Bone marrow (tissue), 2 donors: ENCODE results near the gene ATP5ME.
A peak's percentile ranks its signal among the peaks of the same experiment; 100 is the strongest.
"Not testable (repeated sequence)": the region's sequence is repeated elsewhere in the genome, so short reads cannot be mapped to it uniquely, and the experiment has no call there.

Experiments
- DNase-seq, 2 donors: peaks; one replicate each; lab custom pipeline; 2025; lab: John Stamatoyannopoulos, UW

ATP5ME gene

GRCh38 chr4:674172-675035, at the start of gene ATP5ME, which contains the start of gene MYL5:
TSS of gene ATP5ME (minus strand) at chr4:674276. CDS start at chr4:674247, 29 bp downstream.
TSS of gene MYL5 (plus strand) at chr4:674542. CDS start at chr4:678027, 3,485 bp downstream.
- DNase-seq, result peak; percentile 81 to 90

DNA sequence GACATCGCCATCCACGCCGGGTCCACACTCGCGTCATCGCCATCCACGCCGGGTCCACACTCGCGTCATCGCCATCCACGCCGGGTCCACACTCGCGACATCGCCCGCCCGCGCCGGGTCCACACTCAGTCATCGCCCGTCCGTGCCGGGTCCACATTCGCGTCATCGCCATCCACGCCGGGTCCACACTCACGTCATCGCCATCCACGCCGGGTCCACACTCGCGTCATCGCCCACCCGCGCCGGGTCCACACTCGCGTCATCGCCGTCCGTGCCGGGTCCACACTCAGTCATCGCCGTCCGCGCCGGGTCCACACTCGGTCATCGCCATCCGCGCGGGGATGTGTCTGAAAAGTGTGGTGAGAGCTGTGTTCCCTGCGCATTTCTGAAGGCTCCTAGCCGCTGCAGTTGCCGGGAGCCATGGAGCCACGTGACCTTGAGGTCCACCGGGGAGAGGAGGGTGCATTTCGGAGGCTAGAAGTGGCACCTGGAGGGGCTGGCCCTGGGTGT, 48.8 kb upstream of the ATP5ME start:
- DNase-seq, result no peak

GRCh38 chr4:722169-722725, 48.2 kb upstream of the ATP5ME start:
- DNase-seq, result peak in 1 of 2 donors; percentile 13

DNA sequence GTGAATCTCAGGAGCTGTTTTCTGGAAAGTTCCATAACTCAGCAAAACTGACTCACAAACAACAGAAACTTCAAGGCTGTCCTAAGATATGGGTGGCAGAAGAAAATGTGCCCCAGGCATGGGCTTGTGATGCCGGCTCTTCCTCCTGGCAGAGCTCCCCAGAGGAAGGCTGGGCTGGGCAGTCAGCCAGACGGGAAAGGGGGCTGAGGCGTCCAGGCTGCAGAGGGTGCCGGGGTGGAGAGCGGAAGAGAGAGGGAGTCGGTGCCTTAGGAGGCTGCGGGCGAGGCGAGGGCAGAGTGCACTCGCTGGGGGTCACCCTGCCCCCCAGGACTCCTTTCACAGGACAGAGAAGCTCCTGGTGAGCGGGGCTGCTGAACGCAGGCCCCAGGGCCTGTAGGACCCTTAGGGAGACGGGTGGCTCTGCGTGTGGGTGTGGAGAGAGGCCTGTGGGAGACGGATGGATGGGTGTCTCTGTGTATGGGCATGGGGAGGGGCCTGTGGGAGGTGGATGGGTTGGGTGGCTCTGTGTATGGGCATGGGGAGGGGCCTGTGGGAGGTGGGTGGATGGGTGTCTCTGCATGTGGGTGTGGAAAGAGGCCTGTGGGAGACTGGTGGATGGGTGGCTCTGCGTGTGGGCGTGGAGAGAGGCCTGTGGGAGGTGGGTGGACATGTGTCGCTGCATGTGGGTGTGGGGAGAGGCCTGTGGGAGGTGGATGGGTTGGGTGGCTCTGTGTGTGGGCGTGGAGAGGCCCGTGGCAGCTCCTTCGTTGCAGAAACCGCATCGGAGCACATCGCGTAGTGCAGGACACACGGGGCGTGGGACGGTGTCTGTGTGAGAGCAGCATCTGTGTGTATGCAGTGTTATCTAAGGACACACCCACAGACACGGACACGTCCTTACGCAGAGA, 47.4 kb upstream of the ATP5ME start:
- DNase-seq, result peak in 1 of 2 donors; percentile 65

DNA sequence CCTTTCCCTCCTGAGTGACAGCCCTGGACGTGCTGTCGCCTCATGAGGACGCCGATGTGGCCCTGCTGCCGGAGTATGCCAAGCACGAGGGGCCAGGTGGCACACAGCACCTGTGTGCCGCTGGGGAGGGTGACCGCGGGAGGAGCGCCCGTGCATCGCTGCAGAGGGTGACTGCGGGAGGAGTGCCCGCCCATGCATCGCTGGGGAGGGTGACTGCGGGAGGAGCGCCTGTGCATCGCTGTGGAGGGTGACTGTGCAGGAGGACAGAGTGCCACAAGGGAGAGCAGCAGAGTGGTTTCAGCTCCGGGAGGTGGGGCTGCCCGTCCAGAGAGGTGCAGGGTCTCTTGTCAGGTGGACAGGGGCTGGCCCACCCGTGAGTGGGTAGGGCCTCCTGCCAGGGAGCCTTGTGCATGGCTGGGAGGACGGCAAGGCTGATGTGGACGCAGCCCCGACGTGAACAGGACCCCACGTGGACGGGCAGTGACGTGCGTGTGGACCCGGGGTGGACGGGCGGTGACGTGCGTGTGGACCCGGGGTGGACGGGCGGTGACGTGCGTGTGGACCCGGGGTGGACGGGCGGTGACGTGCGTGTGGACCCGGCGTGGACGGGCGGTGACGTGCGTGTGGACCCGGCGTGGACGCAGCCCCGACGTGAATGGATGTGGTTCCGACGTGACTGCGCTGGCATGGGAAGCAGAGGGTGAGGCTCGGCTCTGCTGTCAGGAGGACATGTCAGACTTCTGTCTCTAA, 46.2 kb upstream of the ATP5ME start:
- DNase-seq, result no peak

GRCh38 chr4:718460-718859, 44.4 kb upstream of the ATP5ME start:
- DNase-seq, result no peak

DNA sequence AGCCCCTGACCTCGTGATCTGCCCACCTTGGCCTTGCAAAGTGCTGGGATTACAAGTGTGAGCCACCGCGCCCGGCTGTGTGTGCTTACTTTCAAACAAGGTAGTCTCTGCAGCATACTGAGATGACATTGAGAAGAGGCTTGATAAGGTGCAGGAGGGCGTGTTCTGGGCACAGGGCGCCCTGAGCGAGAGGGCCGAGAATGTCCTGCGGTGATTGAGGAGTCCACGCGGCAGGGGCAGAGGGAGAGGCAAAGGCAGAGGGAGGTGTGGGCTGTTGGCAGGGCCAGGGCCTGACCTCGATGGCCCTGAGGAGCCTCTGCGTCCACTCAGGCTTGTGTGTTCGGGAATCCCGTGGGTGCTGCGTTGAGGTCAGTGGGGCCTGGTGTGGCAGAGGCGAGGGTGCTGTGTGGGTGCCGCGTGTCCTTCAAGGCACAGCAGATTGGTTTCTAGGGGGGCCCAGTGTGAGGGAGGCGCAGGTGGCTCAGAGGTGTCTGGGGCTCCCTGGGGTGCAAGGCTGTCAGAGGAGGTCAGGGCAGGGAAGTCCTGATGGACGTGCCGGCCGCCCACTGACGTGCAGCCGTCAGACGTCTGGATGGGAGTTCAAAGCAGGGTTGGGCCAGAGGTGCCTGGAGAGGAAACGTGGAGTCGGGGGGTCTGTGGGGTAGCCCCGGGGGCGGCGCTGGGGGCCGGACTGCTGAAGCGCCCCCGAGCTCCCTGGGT, 43.7 kb upstream of the ATP5ME start:
- DNase-seq, result no peak

DNA sequence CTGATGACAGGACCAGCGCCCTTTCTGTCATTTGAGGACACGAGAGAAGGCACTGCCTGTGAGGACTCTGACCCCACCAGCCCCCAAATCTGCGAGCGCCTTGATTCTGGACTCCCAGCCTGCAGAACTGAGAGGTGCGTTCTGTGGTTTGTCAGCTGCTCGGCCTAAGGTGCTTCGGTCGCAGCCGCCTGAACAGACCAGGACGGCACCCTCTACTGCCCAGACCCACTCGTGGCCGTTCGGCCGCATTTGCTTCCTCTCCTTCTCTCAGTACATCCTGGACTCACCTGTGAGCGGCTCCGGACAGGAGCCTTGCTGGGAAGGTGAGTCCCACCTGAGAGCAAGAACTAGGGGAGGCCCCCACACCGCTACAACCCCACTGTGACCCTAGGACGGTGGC, 40.0 kb upstream of the ATP5ME start:
- no peak for DNase-seq

- no peak for DNase-seq
These were observed 39.0 kb upstream of the ATP5ME start for GRCh38 chr4:712916-713632.

DNA sequence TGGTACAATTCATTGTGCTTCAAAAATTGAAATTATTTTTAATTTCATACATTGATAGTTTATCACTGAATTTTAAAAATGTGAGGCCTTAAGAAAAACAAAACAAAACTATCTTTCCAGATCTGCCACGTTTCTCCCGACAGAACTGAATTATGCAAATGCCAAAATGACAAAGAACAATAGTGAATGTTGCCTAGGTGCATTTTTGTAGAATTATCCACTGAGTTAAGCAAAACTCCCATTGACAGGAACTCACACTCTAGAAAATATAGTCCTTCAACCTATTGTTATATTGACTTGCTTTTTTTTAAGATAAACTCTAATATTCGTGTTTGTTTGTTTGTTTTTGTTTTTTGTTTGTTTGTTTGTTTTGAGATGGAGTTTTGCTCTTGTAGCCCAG, 38.0 kb upstream of the ATP5ME start:
- no peak for DNase-seq

DNA sequence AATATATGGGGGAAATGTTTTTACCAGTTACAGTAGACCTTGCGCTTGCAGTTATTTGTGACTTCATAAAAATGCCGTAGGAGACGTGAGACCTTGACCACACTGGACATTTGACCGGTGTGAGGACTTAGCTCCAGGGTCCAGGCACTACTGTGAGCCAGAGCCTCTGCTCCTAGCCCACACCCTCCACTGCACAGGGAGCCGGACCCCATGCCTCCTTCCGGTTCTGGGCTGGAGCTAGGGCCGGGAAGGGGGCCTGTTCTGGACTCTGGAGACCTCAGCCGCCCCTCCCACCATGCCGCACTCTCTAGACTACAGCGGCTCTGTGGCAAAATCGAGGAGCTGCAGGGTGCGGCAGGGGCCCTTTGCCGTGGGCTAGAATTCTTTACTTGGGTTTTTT, 36.8 kb upstream of the ATP5ME start:
- DNase-seq, result no peak

GRCh38 chr4:710116-710515, 36.0 kb upstream of the ATP5ME start:
- no peak for DNase-seq

DNA sequence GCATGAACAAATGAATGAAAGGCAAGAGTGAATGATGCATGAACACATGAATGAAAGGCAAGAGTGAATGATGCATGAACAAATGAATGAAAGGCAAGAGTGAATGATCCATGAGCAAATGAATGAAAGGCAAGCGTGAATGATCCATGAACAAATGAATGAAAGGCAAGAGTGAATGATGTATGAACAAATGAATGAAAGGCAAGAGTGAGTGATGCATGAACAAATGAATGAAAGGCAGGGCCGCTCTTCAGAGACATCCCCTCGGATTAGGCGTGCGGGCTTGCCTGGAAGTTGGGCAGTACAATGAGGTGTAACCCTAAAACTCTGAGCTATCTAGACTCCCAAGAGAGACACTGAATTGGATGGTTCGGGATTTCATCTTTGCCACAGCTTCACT, 35.3 kb upstream of the ATP5ME start:
- DNase-seq, result no peak

GRCh38 chr4:708631-708933, 34.5 kb upstream of the ATP5ME start:
- DNase-seq, result no peak

- DNase-seq, result no peak
These were observed 34.0 kb upstream of the ATP5ME start for GRCh38 chr4:707929-708630.

DNA sequence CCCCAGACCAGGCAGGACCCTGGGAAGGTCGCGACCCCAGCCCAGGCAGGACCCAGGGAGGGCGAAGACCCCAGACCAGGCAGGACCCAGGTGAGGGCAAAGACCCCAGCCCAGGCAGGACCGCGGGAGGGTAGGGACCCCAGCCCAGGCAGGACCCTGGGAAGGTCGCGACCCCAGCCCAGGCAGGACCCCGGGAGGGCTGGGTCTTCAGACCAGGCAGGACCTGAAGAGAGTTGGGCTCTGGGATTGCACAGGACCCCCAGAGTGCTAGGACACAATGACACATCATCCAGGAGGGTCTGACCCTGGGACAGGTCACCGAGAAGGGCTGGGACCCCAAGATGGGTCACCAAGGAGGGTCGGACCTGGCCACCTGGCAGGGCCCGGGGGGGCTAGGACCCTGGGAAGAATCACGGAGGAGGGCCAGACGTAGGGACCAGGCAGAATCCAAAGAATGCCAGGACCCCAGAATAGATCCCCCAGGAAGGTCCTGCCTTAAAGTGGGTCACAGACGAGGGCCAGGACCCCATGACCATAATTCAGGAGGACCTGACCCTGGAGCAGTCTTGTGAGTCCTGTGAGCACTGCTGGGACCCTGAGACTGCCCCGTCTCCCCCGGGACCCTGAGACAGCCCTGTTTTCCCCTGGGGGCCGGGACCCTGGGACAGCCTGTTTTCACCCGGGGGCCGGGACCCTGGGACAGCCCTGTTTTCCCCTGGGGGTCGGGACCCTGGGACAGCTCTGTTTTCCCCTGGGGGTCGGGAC, 32.9 kb upstream of the ATP5ME start:
- DNase-seq, result no peak

DNA sequence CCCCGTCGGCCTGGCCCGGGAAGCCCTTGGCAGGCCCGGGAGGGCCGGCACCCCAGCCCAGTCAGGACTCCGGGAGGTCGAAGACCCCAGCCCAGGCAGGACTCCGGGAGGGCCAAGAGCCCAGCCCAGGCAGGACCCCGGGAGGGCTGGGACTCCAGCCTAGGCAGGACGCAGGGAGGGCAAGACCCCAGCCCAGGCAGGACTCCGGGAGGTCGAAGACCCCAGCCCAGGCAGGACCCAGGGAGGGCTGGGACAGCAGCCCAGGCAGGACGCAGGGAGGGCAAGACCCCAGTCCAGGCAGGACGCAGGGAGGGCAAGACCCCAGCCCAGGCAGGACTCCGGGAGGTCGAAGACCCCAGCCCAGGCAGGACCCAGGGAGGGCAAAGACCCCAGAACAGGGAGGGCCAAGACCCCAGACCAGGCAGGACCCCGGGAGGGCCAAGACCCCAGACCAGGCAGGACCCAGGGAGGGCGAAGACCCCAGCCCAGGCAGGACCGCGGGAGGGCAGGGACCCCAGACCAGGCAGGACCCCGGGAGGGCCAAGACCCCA, 32.1 kb upstream of the ATP5ME start:
- not testable (repeated sequence) for DNase-seq

DNA sequence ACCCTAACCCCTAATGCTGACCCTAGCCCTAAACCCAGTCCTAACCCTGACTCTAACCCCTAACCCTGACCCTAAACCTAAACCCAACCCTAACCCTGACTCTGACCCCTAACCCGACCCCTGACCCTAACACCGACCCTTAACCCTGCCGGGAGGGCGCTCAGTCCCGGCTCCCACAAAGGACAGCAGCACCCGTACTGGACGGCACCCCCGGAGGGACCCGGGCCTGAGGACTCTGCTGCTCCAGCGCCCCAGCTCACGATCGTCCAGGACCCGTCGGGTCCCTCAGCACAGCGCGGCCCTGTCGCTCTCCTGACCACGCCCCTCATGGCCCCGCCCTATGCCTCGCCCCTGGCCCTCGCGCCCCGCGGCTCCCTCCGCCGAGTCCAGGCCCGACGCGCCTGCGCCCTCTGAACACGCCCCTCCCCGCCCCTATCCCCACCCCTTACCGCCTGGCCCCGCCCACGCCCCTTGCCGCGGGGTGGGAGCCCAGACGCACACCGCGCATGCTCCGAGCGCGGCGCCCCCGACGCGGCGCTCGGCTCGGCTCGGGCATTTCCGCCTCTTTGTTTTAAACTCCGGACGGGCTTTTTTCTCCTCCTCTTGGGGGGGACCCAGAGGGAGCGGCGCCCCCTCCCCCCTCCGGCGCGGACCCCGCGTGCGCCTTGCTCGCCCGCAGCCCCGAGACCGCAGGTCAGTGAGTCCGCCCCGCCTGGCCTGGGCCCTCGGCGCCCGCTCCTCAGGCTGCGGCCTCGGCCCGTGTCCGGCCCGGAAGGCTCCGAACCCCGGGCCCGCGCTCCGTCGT, 31.4 kb upstream of the ATP5ME start, which contains the start of gene PCGF3:
Gene PCGF3, plus strand, starts transcription at position 555 of the 805 bp plus-strand sequence. CDS start 27,849 bp downstream, outside the sequence.
- peak; percentile 90 to 96 for DNase-seq
